H1 (cell line): Measurements from ENCODE around the gene ACTN3. TPM values are rescaled to one million over a fixed set of nuclear protein-coding genes. Genes with fewer than 3 reads are reported as not detected.

Experiments
- CTCF ChIA-PET: fragments of 300-600 bp; sonication (Branson Sonifier 250); formaldehyde crosslinking; loops from one replicate; lab custom pipeline; 2021; ENCODE audit not compliant: partially characterized antibody; lab: Charles Lee
- POLR2A ChIA-PET: fragments of 300-600 bp; sonication (Branson Sonifier 250); formaldehyde crosslinking; loops from one replicate; lab custom pipeline; 2021; ENCODE audit warnings: inconsistent platforms; ENCODE audit not compliant: partially characterized antibody; lab: Charles Lee
- DNase-seq, 2 experiments: peaks; one replicate each; pipeline versions ENCODE4 v3.0.0 to v3.0.0-alpha.2; 2010 to 2022; ENCODE audit warnings: low spot score in 2 of 2, low read depth in 1 of 2, mixed read lengths in 1 of 2
- FAIRE-seq: peaks from 2 replicates; lab custom pipeline; 2011; peaks lifted over from hg19 to GRCh38; lab: Jason Lieb, UNC
- H2AFZ ChIP-seq: 2 replicates; pipeline ENCODE4 v1.8.1; 2012; ENCODE audit warnings: low read length, inconsistent platforms
- H2AK5ac ChIP-seq: 2 replicates; pipeline ENCODE4 v1.6.1; 2013; ENCODE audit warnings: low read depth, low read length
- H2BK120ac ChIP-seq: replicated peaks from 2 replicates; pipeline ENCODE3; 2013; ENCODE audit warnings: low read depth, low read length, inconsistent platforms
- H2BK12ac ChIP-seq: 2 replicates; pipeline ENCODE4 v1.6.1; 2013; ENCODE audit warnings: low read depth, low read length
- H2BK15ac ChIP-seq: 2 replicates; pipeline ENCODE4 v1.6.1; 2013; ENCODE audit warnings: low read length
- H2BK20ac ChIP-seq: 2 replicates; pipeline ENCODE4 v1.6.1; 2013; ENCODE audit warnings: low read length
- H2BK5ac ChIP-seq: 2 replicates; pipeline ENCODE4 v1.6.1; 2013; ENCODE audit warnings: low read depth, low read length
- H3K14ac ChIP-seq: 2 replicates; pipeline ENCODE4 v1.6.1; 2013; ENCODE audit warnings: inconsistent platforms; ENCODE audit not compliant: insufficient read length
- H3K18ac ChIP-seq: 2 replicates; pipeline ENCODE4 v1.6.1; 2013; ENCODE audit warnings: low read length; ENCODE audit errors: extremely low read depth
- H3K23ac ChIP-seq: 2 replicates; pipeline ENCODE4 v1.6.1; 2013; ENCODE audit warnings: inconsistent platforms; ENCODE audit not compliant: insufficient read length
- H3K23me2 ChIP-seq: 2 replicates; pipeline ENCODE4 v1.6.1; 2013; ENCODE audit warnings: low read depth, low read length
- H3K27ac ChIP-seq: 2 replicates; pipeline ENCODE4 v1.6.1; 2011; ENCODE audit warnings: low read depth, low read length, inconsistent platforms
- H3K27me3 ChIP-seq, 4 experiments: replicated peaks in 1 of 4; 1 replicate in 1 of 4; 2 replicates in 3 of 4; pipeline versions ENCODE4 v1.6.1 to v1.8.1; 2011 to 2013; ENCODE audit warnings: low read length in 3 of 4, mild to moderate bottlenecking in 3 of 4, inconsistent platforms in 2 of 4, mixed read lengths in 2 of 4, moderate library complexity in 1 of 4; ENCODE audit not compliant: control insufficient read depth in 3 of 4, insufficient read depth in 3 of 4; ENCODE audit errors: extremely low read depth in 1 of 4
- H3K36me3 ChIP-seq, 4 experiments: 2 replicates each; pipeline versions ENCODE4 v1.6.1 to v1.8.1; 2011 to 2013; ENCODE audit warnings: mild to moderate bottlenecking in 4 of 4, low read length in 3 of 4, moderate library complexity in 2 of 4, control low read depth in 1 of 4, inconsistent platforms in 1 of 4; ENCODE audit not compliant: insufficient read depth in 4 of 4, control insufficient read depth in 2 of 4
- H3K4ac ChIP-seq: replicated peaks from 2 replicates; pipeline ENCODE3; 2013; ENCODE audit warnings: low read length, low read depth, mixed read lengths, inconsistent platforms; ENCODE audit not compliant: insufficient read length
- H3K4me1 ChIP-seq, 4 experiments: replicated peaks in 1 of 4; 1 replicate in 1 of 4; 2 replicates in 3 of 4; pipeline versions ENCODE4 v1.6.1 to v1.8.1; 2011 to 2013; ENCODE audit warnings: low read length in 3 of 4, inconsistent platforms in 2 of 4, mixed read lengths in 1 of 4; ENCODE audit not compliant: insufficient read depth in 4 of 4, control insufficient read depth in 3 of 4
- H3K4me2 ChIP-seq, 2 experiments: 2 replicates each; pipeline versions ENCODE4 v1.6.1 to v1.8.1; 2011 to 2013; ENCODE audit warnings: low read depth in 2 of 2, low read length in 2 of 2, control low read depth in 1 of 2, inconsistent platforms in 1 of 2, mild to moderate bottlenecking in 1 of 2; ENCODE audit not compliant: insufficient read depth in 1 of 2
- H3K4me3 ChIP-seq, 4 experiments: fragments of 200-600, 300-600 bp in 1 of 4; sonication (generic), shearing (Covaris generic), sonication (Bioruptor Twin) in 1 of 4; 2 replicates each; pipeline versions ENCODE4 v1.5.1 to v1.8.1; 2011 to 2016; ENCODE audit warnings: low read length in 4 of 4, low read depth in 3 of 4, control low read depth in 2 of 4, inconsistent platforms in 2 of 4, mild to moderate bottlenecking in 2 of 4, mixed read lengths in 1 of 4, moderate library complexity in 1 of 4; ENCODE audit not compliant: insufficient read depth in 2 of 4; ENCODE audit errors: extremely low read depth in 1 of 4
- H3K56ac ChIP-seq: replicated peaks from 2 replicates; pipeline ENCODE3; 2013; ENCODE audit warnings: low read depth, mild to moderate bottlenecking, mixed read lengths, low read length, inconsistent platforms; ENCODE audit not compliant: insufficient read length
- H3K79me1 ChIP-seq: 2 replicates; pipeline ENCODE4 v1.6.1; 2013; ENCODE audit warnings: low read depth, low read length, control low read depth
- H3K79me2 ChIP-seq, 2 experiments: 2 replicates each; pipeline versions ENCODE4 v1.6.1 to v1.8.1; 2012 to 2013; ENCODE audit warnings: low read length in 2 of 2, mild to moderate bottlenecking in 2 of 2, inconsistent platforms in 1 of 2; ENCODE audit not compliant: insufficient read depth in 2 of 2, control insufficient read depth in 1 of 2
- H3K9ac ChIP-seq, 4 experiments: replicated peaks in 1 of 4; 1 replicate in 1 of 4; 2 replicates in 3 of 4; pipeline versions ENCODE4 v1.6.1 to v1.8.1; 2011 to 2013; ENCODE audit warnings: low read depth in 3 of 4, low read length in 3 of 4, control low read depth in 2 of 4, mild to moderate bottlenecking in 2 of 4, moderate library complexity in 2 of 4, inconsistent platforms in 1 of 4; ENCODE audit errors: extremely low read depth in 1 of 4
- H3K9me3 ChIP-seq, 2 experiments: 2 replicates each; pipeline versions ENCODE4 v1.6.1 to v1.8.1; 2012 to 2013; ENCODE audit warnings: mild to moderate bottlenecking in 2 of 2, moderate library complexity in 2 of 2, control low read depth in 1 of 2, inconsistent platforms in 1 of 2, low read depth in 1 of 2, low read length in 1 of 2, mixed read lengths in 1 of 2; ENCODE audit not compliant: insufficient read depth in 2 of 2
- H4K20me1 ChIP-seq, 2 experiments: replicated peaks in 1 of 2; 2 replicates each; pipeline versions ENCODE3 to v1.8.1; 2011 to 2013; ENCODE audit warnings: inconsistent platforms in 2 of 2, low read length in 2 of 2, mild to moderate bottlenecking in 1 of 2; ENCODE audit not compliant: insufficient read depth in 2 of 2, control insufficient read depth in 1 of 2
- H4K5ac ChIP-seq: 2 replicates; pipeline ENCODE4 v1.6.1; 2013; ENCODE audit warnings: low read length, low read depth, mixed read lengths, inconsistent platforms; ENCODE audit not compliant: insufficient read length
- H4K8ac ChIP-seq: 2 replicates; pipeline ENCODE4 v1.8.0; 2013; ENCODE audit warnings: mild to moderate bottlenecking, moderate library complexity, low read length, inconsistent platforms; ENCODE audit not compliant: insufficient read depth; ENCODE audit errors: extremely low read depth
- H4K91ac ChIP-seq: replicated peaks from 2 replicates; pipeline ENCODE3; 2013; ENCODE audit warnings: low read length, mixed read lengths, inconsistent platforms; ENCODE audit not compliant: insufficient read length
- CREB1 ChIP-seq: IDR thresholded peaks from 2 replicates; pipeline ENCODE4 v1.6.1; 2012; ENCODE audit warnings: inconsistent platforms
- CTBP2 ChIP-seq: IDR thresholded peaks from 2 replicates; pipeline ENCODE4 v1.7.0; 2011; ENCODE audit warnings: borderline replicate concordance, mild to moderate bottlenecking, moderate library complexity, mixed read lengths, low read length; ENCODE audit not compliant: insufficient read depth, insufficient read length
- EZH2 ChIP-seq: fragments of 200-600 bp; sonication (generic); IDR thresholded peaks from 2 replicates; pipeline ENCODE4 v1.7.1; 2012; ENCODE audit warnings: low read depth, mild to moderate bottlenecking, moderate library complexity, low read length, inconsistent platforms; ENCODE audit not compliant: severe bottlenecking
- KDM4A ChIP-seq: IDR thresholded peaks from one replicate; pipeline ENCODE4 v1.7.1; 2012; ENCODE audit warnings: low read depth, mild to moderate bottlenecking, moderate library complexity, low read length, inconsistent platforms; ENCODE audit not compliant: severe bottlenecking
- POLR2AphosphoS5 ChIP-seq: IDR thresholded peaks from 2 replicates; pipeline ENCODE4 v1.6.1; 2011; ENCODE audit warnings: low read depth, low read length
- SAP30 ChIP-seq: fragments of 300-600 bp; sonication (generic); IDR thresholded peaks from 2 replicates; pipeline ENCODE4 v1.7.1; 2012; ENCODE audit warnings: low read length, moderate library complexity, mild to moderate bottlenecking, inconsistent platforms; ENCODE audit not compliant: insufficient read depth, insufficient replicate concordance
- SIX5 ChIP-seq: IDR thresholded peaks from 2 replicates; pipeline ENCODE4 v1.6.1; 2011; ENCODE audit warnings: mild to moderate bottlenecking, low read depth, low read length
- SP2 ChIP-seq: IDR thresholded peaks from 2 replicates; pipeline ENCODE4 v1.6.1; 2012; ENCODE audit warnings: mild to moderate bottlenecking, low read length, inconsistent platforms
- SRF ChIP-seq: IDR thresholded peaks from 2 replicates; pipeline ENCODE4 v1.6.1; 2011; ENCODE audit warnings: mild to moderate bottlenecking, low read depth, low read length, moderate library complexity
- TAF1 ChIP-seq: IDR thresholded peaks from 2 replicates; pipeline ENCODE4 v1.6.1; 2011; ENCODE audit warnings: mild to moderate bottlenecking, low read depth, low read length
- WGBS, 2 experiments: shearing (Covaris generic) in 1 of 2; methylation state at CpG; one replicate each; pipeline versions ENCODE4 v1.1.6 to v1.1.7; 2013 to 2015; ENCODE audit warnings: low lambda C conversion rate in 2 of 2, mixed read lengths in 2 of 2, inconsistent platforms in 1 of 2, low coverage in 1 of 2, missing lambda C conversion rate in 1 of 2; ENCODE audit not compliant: insufficient replicate concordance in 2 of 2, insufficient coverage in 1 of 2, insufficient read length in 1 of 2; ENCODE audit errors: extremely low coverage in 1 of 2, missing lambda C conversion rate in 1 of 2; 5-methylcytosine and 5-hydroxymethylcytosine counted together
- polyA plus RNA-seq, 7 experiments: library from polyadenylated mRNA; depleted of rRNA in 3 of 7; stranded (reverse) in 5 of 7; unstranded in 2 of 7; fragments of >200 nt in 5 of 7; fragments of 200-250 nt in 2 of 7; gene quantifications; 1 replicate in 5 of 7; 2 replicates in 1 of 7; 4 replicates in 1 of 7; pipeline versions ENCODE4 v1.2.1 to v1.2.3, GENCODE V29; 2011 to 2013; ENCODE audit warnings: missing spikeins in 2 of 7, mixed read lengths in 2 of 7
- total RNA-seq: library from RNA; stranded (reverse); fragmentation: NEBNext Ultra II Directional; extraction: Animal tissue kit (Norgen Biotek cat#: 25700); gene quantifications from 2 replicates; pipeline ENCODE4 v1.2.1, GENCODE V29; 2021
- TF ChIP-seq, protein P1 (sequence below): IDR thresholded peaks from 2 replicates; pipeline ENCODE4 v1.6.1; 2011; ENCODE audit warnings: low read length, improper control_type of control experiment

ACTN3 gene
- total and polyA plus RNA-seq, 2 of the 8 experiments (the other 6 are each of a cell fraction or from before 2014, with no cell fraction given): 30.8 to 36.7 TPM

- no peak overlapping the region for H2AK5ac ChIP-seq
- no peaks in the 10 kb centered on the region for H3K27me3 ChIP-seq
- H3K14ac ChIP-seq: no peak overlapping the region
- no peak overlapping the region for H3K18ac ChIP-seq
- no peaks in the 10 kb centered on the region for H3K79me2 ChIP-seq
- H4K91ac ChIP-seq: no peak overlapping the region
- no peak overlapping the region for H3K56ac ChIP-seq
- ChIA-PET CTCF (interaction anchor here (0.6 to 1.9 kb wide), 5 partner anchors 10 to 123 kb away, joined by 3 to 8 read pairs (median 4); no protein-coding TSS in a partner anchor), POLR2A (interaction anchor here (65.3 kb wide), 1 partner anchor 42 kb away, joined by 2165 read pairs; the partner anchor contains the start of genes RBM14 and RBM4)
- H2BK120ac ChIP-seq: no peak overlapping the region
- H3K9ac ChIP-seq: no peak overlapping the region
- H3K23ac ChIP-seq: no peak overlapping the region
- H2BK5ac ChIP-seq: no peak overlapping the region
- H3K4ac ChIP-seq: no peak overlapping the region
- no peak overlapping the region for H2BK20ac ChIP-seq
- no peak overlapping the region for H2BK12ac ChIP-seq
- no peaks in the 10 kb centered on the region for H3K23me2 ChIP-seq
- H3K4me2 ChIP-seq: no peak overlapping the region
- H3K79me1 ChIP-seq: peaks cover 3% of the 10 kb centered on the region; the same call in 1 of the 2 replicates
- 93% methylated on average over 2 of the region's 2 CpGs; no CpG with 5 or more reads in 1 of the 2 experiments for WGBS, 2 experiments
- DNase-seq (no peak), FAIRE-seq (no peak)
- H4K5ac ChIP-seq: no peak overlapping the region
- no peak overlapping the region for H3K4me3 ChIP-seq
- H3K36me3 ChIP-seq: peaks cover 13 to 31% (median 20%) of the 10 kb centered on the region in 4 experiments; a peak in 7 of 8 replicates
- H4K20me1 ChIP-seq: peaks cover 0 to 2% of the 10 kb centered on the region in 2 experiments
- H4K8ac ChIP-seq: no peak overlapping the region
- H2BK15ac ChIP-seq: no peak overlapping the region
- H3K9me3 ChIP-seq: no peaks in the 10 kb centered on the region
- H2AFZ ChIP-seq: no peak overlapping the region
- H3K27ac ChIP-seq: no peak overlapping the region
- no peaks in the 10 kb centered on the region for H3K4me1 ChIP-seq
- no peak for TF ChIP-seq EZH2
- no peak for TF ChIP-seq TAF1
- no peak for TF ChIP-seq CREB1
- no peak for TF ChIP-seq SRF
- TF ChIP-seq SP2: no peak
- no peak for TF ChIP-seq CTBP2
- TF ChIP-seq SIX5: no peak
- TF ChIP-seq KDM4A: no peak
- TF ChIP-seq SAP30: no peak
- no peak for TF ChIP-seq POLR2AphosphoS5
- TF ChIP-seq, protein P1, sequence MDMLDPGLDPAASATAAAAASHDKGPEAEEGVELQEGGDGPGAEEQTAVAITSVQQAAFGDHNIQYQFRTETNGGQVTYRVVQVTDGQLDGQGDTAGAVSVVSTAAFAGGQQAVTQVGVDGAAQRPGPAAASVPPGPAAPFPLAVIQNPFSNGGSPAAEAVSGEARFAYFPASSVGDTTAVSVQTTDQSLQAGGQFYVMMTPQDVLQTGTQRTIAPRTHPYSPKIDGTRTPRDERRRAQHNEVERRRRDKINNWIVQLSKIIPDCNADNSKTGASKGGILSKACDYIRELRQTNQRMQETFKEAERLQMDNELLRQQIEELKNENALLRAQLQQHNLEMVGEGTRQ: no peak
Observed at GRCh38 chr11:66600219-66600618, 53.5 kb downstream of the ACTN3 start.
